ENCODE results near the gene DRG1.
"Not testable (repeated sequence)": the region's sequence is repeated elsewhere in the genome, so short reads cannot be mapped to it uniquely, and the experiment has no call there.

The DRG1 gene
- 50.7 to 103 reads per million in 2 experiments for total RNA-seq

DNA sequence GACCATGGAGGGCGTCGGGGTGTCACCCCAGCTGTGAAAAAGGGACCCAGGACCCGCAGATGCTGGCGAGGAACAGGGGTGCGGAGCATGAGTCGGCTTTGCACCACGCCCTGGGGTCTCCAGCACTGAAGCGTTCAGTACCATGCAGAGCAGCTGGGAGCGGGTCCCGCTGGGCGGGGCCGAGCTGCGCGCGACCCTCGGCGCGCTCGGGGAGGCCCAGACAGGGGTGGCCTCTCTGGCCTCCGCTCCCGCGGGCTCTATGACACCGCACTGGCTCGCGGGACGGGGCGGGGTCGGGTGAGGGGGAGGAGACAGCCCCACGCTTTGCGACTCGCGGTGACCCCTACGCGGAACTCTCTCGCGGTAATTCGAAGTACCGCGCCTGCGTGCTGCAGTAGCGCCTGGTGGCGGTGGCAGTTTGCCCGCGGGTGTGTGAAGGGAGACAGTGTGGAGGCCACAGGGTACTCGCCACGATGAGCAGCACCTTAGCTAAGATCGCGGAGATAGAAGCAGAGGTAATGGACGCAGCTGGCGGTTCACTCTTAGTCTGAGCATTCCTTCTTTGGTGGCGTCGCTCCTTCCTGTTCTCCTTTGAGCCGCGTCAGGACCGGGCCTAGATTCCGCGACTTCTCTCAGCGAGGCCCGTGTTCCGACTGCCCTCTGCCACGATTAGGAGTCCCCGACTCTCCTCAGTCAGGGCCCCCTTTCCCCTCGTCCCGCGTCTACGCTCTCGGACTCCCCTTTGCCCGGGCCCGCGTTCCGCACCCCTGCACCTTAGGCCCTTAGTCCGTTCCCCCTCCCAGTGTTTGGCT is at the start of gene DRG1:
Gene DRG1, plus strand, starts transcription at position 394 of the 812 bp plus-strand sequence. Its CDS starts 80 bp downstream, at position 474.
- DNase-seq (ENCODE audit: low read depth): peak; percentile 94

- no peak for DNase-seq (ENCODE audit: low read depth)
Observed at GRCh38 chr22:31349960-31350359, 49.4 kb upstream of the DRG1 start.

GRCh38 chr22:31350410-31350863 is 49.0 kb upstream of the DRG1 start:
- DNase-seq (ENCODE audit: low read depth): no peak

GRCh38 chr22:31354515-31354914 is 44.9 kb upstream of the DRG1 start:
- no peak for DNase-seq (ENCODE audit: low read depth)

- no peak for DNase-seq (ENCODE audit: low read depth)
Observed at GRCh38 chr22:31360029-31360428, 39.4 kb upstream of the DRG1 start.

DNA sequence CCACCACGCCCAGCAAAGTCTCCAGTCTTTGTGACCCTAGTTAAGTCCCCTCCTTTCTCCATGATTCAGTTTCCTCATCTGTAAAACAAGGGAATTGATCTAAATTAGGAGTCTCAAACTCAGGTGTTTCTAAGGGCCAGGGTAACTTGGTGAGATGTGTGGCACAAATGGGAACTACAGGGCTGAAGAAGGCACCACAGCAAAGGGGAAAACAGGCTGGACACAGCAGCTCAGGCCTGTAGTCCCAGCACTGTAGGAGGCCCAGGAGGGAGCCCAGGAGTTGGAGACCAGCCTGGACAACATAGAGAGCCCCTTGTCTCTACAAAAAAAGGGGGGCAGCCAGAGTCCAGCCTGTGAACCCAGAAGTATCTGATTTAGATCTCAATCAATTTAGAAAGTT is 37.7 kb upstream of the DRG1 start:
- no peak for DNase-seq (ENCODE audit: low read depth)

DNA sequence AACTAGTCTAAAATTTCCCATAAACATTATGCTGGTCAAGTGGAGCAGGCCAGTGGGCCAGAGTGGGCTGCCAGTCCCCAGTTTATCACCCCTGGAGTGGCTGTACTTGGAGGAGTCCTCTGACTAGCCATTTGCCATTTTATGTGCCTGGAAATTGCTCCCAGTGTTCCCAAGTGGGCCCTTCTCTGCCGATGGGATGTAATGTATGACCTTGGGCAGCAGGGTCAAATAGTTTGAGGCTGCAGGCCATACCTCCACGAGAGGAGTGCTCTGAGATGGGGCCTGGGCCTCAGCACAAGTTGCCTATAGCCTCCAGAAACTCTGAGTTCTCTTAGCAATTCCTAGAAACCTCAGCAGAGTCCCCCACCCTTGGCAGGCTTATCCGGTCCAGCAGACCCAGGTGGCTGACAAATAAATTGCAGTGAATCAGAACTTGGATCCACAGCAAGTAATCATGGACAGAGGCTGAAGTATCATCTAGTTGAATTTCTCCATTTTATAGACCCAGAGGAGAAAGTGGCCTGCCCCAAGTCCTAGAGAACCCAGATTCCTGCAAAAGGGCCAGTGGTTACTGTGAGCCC is 35.4 kb upstream of the DRG1 start:
- no peak for DNase-seq (ENCODE audit: low read depth)

DNA sequence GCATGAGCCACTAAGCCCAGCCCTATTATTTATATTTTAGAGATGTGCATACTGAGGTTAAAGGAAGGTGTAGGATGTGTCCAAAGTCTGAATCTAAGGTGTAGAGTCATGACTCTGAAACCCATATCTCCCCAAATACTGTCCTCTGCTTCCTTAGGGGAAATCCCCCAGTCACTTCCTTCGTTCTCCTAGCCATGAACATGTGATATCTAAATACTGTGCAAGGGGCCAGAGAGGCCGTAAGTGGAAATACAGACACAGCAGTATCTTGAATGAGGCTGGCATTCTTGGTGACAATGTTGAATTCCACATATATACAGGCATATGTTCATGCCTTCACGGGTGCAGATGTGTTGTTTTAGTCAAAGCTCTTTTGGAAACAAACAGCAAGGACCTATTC is 32.0 kb upstream of the DRG1 start:
- DNase-seq (ENCODE audit: low read depth): no peak

DNA sequence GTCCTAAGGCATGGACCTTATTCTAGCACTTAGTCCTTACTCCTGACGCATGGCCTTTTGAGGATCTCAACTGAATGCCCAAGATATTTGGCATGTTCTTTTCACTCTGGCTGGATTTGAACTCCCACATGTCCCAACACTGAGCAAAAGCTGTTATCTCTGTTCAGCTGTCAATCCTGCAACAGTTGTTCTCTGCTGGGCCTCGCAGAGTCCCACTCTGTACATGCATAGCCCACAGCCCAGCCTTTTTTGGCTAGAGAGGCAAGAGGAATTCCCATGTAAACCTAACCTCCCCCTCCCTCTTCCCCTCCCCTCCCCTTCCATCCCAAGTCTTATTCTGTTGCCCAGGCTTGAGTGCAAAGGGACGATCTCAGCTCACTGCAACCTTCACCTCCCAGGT is 21.8 kb upstream of the DRG1 start:
- no peak for DNase-seq (ENCODE audit: low read depth)

DNA sequence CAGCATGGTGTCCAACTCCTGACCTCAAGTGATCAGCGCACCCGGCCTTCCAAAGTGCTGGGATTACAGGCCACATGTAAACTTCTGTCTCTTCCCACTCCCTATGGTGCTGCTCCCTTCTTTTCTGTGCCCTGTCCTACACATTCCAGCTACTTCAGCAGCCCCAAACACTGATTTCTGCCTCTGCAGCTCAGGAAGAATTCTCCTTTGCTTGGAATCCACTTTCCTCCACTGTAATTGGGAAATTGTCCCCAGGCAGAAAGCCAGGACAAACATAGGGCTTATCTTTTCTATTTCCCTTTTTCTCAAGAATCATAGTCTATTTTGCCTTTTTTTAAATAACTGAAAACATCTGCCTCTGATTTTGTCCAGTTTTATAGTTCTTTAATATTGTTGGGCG is 21.3 kb upstream of the DRG1 start:
- no peak for DNase-seq (ENCODE audit: low read depth)

DNA sequence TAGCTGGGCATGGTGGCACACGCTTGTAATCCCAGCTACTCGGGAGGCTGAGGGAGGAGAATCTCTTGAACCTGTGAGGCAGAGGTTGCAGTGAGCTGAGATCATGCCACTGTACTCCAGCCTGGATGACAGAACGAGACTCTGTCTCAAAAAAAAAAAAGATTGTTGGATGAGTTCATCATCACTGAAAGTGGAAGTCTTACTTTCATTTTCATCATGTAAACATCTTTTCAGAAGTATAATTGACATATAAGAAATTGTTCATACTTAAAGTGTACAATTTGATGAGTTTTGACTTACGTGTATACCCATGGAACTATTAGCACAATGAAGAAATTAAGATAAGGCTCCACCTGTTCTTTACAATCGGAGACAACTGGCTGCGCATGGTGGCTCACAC is 20.8 kb upstream of the DRG1 start:
- DNase-seq (ENCODE audit: low read depth): not testable (repeated sequence)

GRCh38 chr22:31393893-31394292 is 5.5 kb upstream of the DRG1 start:
- no peak for DNase-seq (ENCODE audit: low read depth)

DNA sequence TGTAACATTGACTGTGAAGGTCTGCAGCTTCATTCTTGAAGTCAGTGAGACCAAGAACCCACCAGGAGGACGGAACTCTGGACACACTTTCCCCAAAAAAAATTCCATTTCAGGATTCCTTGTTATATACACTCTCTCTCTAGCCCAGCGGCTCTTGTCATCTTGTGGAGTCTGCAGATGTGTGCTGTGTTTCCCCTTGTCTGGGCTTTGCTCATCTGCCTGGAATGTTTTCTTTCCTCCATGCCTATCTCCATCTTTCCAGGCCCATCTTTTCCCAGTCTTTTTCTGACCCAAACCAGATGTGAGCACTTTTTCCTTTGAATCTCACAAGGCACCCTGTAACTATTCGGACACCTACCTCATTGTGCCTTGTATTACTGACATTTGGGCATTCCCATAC is 5.1 kb upstream of the DRG1 start:
- no peak for DNase-seq (ENCODE audit: low read depth)

- DNase-seq (ENCODE audit: low read depth): no peak
Observed at GRCh38 chr22:31398231-31398630, 1.2 kb upstream of the DRG1 start.

DNA sequence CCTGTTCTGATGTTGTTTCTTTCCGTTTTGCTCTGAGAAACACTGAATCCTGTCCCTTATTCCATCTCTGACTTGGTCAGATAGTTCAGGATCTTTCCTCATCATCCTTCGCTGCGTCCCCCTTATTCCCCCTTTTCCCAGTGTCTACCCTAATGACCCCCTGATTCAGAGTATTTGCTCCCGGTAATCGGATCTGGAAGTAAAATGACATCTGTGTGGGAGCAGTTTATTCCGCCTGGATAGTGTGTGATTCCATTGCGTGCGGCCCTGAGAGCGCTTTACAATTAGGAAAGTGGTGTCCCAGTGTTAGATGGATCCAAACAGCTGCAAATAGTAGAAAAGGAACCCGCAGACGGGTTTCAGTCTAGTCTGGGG is 606 bp downstream of the DRG1 start:
- no peak for DNase-seq (ENCODE audit: low read depth)

GRCh38 chr22:31402350-31402749 is 2.9 kb downstream of the DRG1 start:
- DNase-seq (ENCODE audit: low read depth): not testable (repeated sequence)

- DNase-seq (ENCODE audit: low read depth): no peak
Observed at GRCh38 chr22:31425331-31426050, 26.1 kb downstream of the DRG1 start.

- no peak for DNase-seq (ENCODE audit: low read depth)
Observed at GRCh38 chr22:31431950-31432349, 32.5 kb downstream of the DRG1 start.

DNA sequence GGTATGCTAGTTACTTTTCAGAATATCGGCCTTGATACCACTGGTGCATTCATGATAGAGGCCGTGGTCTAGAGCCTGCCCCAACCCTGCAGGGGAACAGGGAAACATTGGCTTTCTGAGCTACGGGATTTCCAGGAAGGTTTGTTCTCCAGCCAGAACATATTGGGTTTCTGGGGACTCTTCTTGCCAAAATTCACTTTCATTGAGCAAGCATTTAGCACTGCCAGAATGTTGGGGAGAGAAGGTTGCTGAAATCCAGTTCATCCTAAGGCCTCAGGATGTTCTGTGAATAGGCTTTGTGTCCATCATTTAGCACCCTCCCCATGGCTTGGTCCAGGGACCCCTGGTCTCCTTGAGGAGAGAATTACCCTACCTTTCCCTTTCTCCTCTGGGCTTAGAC is 36.7 kb downstream of the DRG1 start:
- DNase-seq (ENCODE audit: low read depth): no peak

DNA sequence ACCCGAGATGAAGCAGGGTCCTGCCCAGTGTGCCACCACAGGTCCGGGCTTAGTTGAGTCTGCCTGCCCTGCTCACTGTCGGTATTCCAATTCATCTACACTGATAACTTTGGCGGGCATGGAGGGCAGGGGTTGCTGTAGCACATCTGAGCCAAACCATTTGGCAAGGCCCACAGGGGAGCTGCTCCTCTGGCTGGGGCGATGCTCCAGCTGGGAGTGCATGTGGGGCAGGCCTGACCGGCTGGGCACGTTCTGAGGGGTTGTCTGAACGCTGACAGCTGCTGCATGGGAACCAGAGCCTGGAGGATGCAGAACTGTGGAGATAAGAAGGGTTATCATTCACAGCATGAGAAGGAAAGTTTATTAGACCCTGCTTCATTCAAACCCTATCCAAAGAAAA is 40.4 kb downstream of the DRG1 start:
- no peak for DNase-seq (ENCODE audit: low read depth)

- no peak for DNase-seq (ENCODE audit: low read depth)
Observed at GRCh38 chr22:31440681-31441080, 41.3 kb downstream of the DRG1 start.

DNA sequence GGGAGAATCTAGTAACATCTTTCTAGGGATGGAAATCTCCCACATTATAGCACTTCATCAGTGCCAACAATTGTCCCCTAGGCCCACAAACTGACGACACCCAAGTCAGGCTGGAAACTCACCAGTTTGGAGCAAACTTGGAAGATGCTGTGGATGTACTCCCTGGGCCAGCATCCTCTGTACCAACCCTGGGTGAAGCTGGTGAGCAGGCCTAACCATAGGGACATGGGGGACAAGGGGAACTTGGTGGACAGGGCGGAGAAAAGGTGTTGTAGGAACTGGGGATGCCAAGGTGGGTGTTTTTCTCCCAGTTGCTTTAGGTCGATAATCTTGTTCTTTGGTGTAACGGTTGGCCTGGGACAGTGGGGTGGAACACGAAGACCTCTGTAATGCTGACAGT is 42.2 kb downstream of the DRG1 start:
- DNase-seq (ENCODE audit: low read depth): no peak
